Neutrophil (primary cell): Measurements from ENCODE around the gene RAMP2.

Experiments used
- H3K27ac ChIP-seq: fragments of 200-600 bp; sonication (generic); 2 replicates; pipeline ENCODE4 v1.5.1; 2016; ENCODE audit warnings: mild to moderate bottlenecking, moderate library complexity
- H3K27me3 ChIP-seq: fragments of 200-600 bp; sonication (generic); 2 replicates; pipeline ENCODE4 v1.6.0; 2016; ENCODE audit warnings: mild to moderate bottlenecking
- H3K36me3 ChIP-seq: fragments of 200-600 bp; sonication (generic); 2 replicates; pipeline ENCODE4 v1.5.1; 2017
- H3K4me1 ChIP-seq, 2 experiments: fragments of 200-600 bp in 1 of 2; sonication (generic) in 1 of 2; 1 replicate in 1 of 2; 2 replicates in 1 of 2; pipeline versions ENCODE4 v1.5.1 to v1.6.1; 2013 to 2016; ENCODE audit warnings: low read depth in 1 of 2, low read length in 1 of 2, mild to moderate bottlenecking in 1 of 2, moderate library complexity in 1 of 2; ENCODE audit not compliant: control insufficient read depth in 1 of 2, insufficient read depth in 1 of 2
- H3K4me3 ChIP-seq, 2 experiments: fragments of 200-600 bp in 1 of 2; sonication (generic) in 1 of 2; 1 replicate in 1 of 2; 2 replicates in 1 of 2; pipeline ENCODE4 v1.5.1; 2013 to 2016; ENCODE audit warnings: low read depth in 1 of 2, low read length in 1 of 2, mild to moderate bottlenecking in 1 of 2, moderate library complexity in 1 of 2
- H3K9me3 ChIP-seq: fragments of 200-600 bp; sonication (generic); 2 replicates; pipeline ENCODE4 v1.5.1; 2016
- TF ChIP-seq, protein P1 (sequence below): fragments of 200-600 bp; sonication (generic); IDR thresholded peaks from 2 replicates; pipeline ENCODE4 v1.5.1; 2016; ENCODE audit warnings: antibody characterized with exemption

The RAMP2 gene

GRCh38 chr17:42779936-42780850, 19.2 kb downstream of the RAMP2 start, which contains the start of gene WNK4:
WNK4 (plus strand) TSS chr17:42780610; CDS start chr17:42780699, 89 bp downstream.
- Histone ChIP-seq H3K27ac (no peak within 1 kb of the TSS), H3K4me3 (no peak within 1 kb of the TSS), H3K4me1 (peaks cover 8 to 19% of the 10 kb centered on the region in 2 experiments)

DNA sequence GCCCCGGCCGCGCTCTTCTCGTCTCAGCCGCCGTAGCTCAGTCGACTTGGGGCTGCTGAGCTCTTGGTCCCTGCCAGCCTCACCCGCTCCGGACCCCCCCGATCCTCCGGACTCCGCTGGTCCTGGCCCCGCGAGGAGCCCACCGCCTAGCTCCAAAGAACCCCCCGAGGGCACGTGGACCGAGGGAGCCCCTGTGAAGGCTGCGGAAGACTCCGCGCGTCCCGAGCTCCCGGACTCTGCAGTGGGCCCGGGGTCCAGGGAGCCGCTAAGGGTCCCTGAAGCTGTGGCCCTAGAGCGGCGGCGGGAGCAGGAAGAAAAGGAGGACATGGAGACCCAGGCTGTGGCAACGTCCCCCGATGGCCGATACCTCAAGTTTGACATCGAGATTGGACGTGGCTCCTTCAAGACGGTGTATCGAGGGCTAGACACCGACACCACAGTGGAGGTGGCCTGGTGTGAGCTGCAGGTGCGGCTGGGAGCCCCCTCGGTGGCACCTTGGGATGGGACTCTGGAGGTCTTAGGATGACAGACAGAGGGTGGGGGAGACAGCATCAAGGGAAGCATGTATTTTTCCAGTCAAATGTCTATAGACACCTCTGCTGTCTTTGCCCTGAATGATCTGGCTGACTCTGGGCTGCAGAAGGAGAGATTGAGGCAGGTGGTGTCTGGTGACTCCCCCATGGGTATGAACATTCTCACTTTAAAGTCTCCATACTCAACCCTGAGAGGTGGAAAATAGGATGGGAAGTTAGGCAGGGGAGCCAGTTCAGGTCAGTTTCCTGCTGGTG, 20.0 kb downstream of the RAMP2 start:
- peaks cover 8 to 21% of the 10 kb centered on the region in 2 experiments for H3K4me1 ChIP-seq
- H3K27me3 ChIP-seq = peaks cover 71% of the 10 kb centered on the region
- no peak overlapping the region for H3K4me3 ChIP-seq
- TF ChIP-seq, protein P1, sequence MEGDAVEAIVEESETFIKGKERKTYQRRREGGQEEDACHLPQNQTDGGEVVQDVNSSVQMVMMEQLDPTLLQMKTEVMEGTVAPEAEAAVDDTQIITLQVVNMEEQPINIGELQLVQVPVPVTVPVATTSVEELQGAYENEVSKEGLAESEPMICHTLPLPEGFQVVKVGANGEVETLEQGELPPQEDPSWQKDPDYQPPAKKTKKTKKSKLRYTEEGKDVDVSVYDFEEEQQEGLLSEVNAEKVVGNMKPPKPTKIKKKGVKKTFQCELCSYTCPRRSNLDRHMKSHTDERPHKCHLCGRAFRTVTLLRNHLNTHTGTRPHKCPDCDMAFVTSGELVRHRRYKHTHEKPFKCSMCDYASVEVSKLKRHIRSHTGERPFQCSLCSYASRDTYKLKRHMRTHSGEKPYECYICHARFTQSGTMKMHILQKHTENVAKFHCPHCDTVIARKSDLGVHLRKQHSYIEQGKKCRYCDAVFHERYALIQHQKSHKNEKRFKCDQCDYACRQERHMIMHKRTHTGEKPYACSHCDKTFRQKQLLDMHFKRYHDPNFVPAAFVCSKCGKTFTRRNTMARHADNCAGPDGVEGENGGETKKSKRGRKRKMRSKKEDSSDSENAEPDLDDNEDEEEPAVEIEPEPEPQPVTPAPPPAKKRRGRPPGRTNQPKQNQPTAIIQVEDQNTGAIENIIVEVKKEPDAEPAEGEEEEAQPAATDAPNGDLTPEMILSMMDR = no peak
- H3K9me3 ChIP-seq = no peaks in the 10 kb centered on the region
- H3K27ac ChIP-seq = no peak overlapping the region
- peaks cover 43% of the 10 kb centered on the region for H3K36me3 ChIP-seq

More at GRCh38 chr17:42779936-42780850, 19.2 kb downstream of the RAMP2 start, which contains the start of gene WNK4:
- Histone ChIP-seq H3K9me3 (no peaks in the 10 kb centered on the region), H3K36me3 (peaks cover 51% of the 10 kb centered on the region), H3K27me3 (peaks cover 62% of the 10 kb centered on the region)
- TF ChIP-seq, protein P1 = no peak

GRCh38 chr17:42781639-42782165, 20.7 kb downstream of the RAMP2 start:
- Histone ChIP-seq H3K27me3 (peaks cover 77% of the 10 kb centered on the region), H3K27ac (no peak overlapping the region), H3K36me3 (peaks cover 36% of the 10 kb centered on the region), H3K9me3 (no peaks in the 10 kb centered on the region), H3K4me3 (no peak overlapping the region), H3K4me1 (peaks cover 8 to 21% of the 10 kb centered on the region in 2 experiments)
- TF ChIP-seq, protein P1 = no peak

DNA sequence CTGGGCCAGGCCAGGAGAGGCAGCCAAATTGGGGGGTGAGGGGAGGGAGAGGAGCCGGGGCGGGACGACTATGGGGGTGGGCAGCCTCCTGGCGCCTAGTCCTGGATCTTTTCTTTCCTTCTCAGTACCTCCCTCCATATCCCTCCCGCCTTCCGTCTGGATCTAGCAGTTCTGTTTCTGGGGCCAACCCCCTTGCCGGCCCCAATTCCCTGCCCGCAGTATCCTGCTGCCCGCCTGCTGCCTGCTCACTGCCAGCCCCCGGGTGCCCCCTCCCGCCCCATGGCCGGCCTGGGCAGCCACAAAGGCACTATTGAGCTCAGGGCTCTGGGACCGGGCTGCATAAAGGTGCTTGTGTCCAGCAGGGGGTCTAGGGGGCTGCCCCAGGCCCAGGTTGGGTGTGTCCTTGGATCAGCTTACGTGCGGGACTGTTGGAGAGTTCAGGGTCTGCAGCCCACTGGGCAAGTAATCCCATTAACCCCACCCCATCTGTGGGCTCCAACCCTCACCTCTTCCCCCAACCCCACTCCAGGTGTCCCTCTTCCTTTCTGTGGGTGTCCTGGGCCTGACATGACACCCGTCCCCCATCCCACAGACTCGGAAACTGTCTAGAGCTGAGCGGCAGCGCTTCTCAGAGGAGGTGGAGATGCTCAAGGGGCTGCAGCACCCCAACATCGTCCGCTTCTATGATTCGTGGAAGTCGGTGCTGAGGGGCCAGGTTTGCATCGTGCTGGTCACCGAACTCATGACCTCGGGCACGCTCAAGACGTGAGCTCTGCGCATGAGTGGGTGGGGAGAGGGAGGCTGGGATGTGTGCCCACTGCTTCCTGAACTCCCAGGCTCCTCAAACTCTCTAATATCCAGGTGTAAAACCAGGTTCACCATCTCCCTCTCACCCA, 21.4 kb downstream of the RAMP2 start:
- no peaks in the 10 kb centered on the region for H3K9me3 ChIP-seq
- H3K36me3 ChIP-seq = peaks cover 29% of the 10 kb centered on the region
- H3K27me3 ChIP-seq = peaks cover 85% of the 10 kb centered on the region
- TF ChIP-seq, protein P1 = no peak
- H3K4me3 ChIP-seq = no peak overlapping the region
- no peak overlapping the region for H3K27ac ChIP-seq
- peaks cover 8 to 21% of the 10 kb centered on the region in 2 experiments for H3K4me1 ChIP-seq
